VCaP (cell line): ENCODE results near the gene KMT2D.

Experiments
- H3K27ac ChIP-seq: fragments of 450-650 bp; 2 replicates; pipeline ENCODE4 v1.5.1; 2017
- CTCF ChIP-seq: fragments of 450-650 bp; conservative IDR thresholded peaks from 2 replicates; pipeline ENCODE4 v1.5.1; 2017; ENCODE audit warnings: mild to moderate bottlenecking, moderate library complexity

KMT2D gene, protein sequence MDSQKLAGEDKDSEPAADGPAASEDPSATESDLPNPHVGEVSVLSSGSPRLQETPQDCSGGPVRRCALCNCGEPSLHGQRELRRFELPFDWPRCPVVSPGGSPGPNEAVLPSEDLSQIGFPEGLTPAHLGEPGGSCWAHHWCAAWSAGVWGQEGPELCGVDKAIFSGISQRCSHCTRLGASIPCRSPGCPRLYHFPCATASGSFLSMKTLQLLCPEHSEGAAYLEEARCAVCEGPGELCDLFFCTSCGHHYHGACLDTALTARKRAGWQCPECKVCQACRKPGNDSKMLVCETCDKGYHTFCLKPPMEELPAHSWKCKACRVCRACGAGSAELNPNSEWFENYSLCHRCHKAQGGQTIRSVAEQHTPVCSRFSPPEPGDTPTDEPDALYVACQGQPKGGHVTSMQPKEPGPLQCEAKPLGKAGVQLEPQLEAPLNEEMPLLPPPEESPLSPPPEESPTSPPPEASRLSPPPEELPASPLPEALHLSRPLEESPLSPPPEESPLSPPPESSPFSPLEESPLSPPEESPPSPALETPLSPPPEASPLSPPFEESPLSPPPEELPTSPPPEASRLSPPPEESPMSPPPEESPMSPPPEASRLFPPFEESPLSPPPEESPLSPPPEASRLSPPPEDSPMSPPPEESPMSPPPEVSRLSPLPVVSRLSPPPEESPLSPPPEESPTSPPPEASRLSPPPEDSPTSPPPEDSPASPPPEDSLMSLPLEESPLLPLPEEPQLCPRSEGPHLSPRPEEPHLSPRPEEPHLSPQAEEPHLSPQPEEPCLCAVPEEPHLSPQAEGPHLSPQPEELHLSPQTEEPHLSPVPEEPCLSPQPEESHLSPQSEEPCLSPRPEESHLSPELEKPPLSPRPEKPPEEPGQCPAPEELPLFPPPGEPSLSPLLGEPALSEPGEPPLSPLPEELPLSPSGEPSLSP (N-terminal part only)

GRCh38 chr12:49060237-49061156 is at the start of gene KMT2D:
Gene KMT2D, minus strand, starts transcription at chr12:49060794. Its CDS starts 5,470 bp downstream, at chr12:49055324.
- peak; percentile 29 for TF ChIP-seq CTCF
- H3K27ac ChIP-seq = peak within 1 kb of the TSS; percentile 99

DNA sequence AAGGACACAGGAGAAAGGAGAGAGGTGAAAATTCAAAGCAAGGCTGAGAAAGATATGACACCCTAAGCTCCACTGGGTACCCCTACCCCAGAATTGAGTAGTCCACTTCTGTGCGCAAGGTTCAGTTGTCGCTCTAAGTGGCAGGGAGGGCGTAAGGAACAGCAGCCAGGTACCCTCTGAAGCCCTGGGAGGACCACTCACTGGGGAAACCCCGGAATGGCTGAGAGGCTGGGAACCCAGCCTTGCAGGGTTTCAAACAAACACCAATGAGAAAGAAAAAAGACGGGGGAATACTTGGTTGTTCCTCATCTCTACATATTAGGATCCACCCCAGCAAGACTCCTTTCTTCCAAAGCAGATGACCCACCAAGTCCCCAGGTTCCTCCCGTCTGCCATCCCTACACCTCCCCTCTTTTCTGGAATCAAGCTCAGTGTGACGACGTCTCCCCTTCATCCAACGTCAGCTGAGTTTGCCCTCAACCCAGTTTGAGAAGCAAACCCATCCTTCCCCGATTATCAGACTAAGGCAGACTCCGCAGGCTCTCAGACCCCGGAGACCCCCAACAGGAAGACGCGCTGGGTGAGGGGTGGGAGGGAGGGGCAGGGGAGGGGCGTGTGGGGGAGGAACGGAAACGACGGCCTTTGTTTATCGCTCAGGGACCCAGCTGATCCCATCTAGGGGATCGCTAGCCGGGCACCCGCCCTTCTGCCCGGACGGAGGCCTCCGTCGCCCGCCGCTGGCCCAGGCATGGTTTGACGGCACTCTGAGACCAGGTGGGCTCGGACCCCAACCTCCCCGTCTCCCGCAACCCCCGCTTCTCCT is 49.3 kb upstream of the KMT2D start:
- H3K27ac ChIP-seq = peak overlapping the region; percentile 88
- no peak for TF ChIP-seq CTCF

- TF ChIP-seq CTCF = no peak
- H3K27ac ChIP-seq = peak overlapping the region; percentile 88
Observed at GRCh38 chr12:49108958-49109404, 48.4 kb upstream of the KMT2D start.

DNA sequence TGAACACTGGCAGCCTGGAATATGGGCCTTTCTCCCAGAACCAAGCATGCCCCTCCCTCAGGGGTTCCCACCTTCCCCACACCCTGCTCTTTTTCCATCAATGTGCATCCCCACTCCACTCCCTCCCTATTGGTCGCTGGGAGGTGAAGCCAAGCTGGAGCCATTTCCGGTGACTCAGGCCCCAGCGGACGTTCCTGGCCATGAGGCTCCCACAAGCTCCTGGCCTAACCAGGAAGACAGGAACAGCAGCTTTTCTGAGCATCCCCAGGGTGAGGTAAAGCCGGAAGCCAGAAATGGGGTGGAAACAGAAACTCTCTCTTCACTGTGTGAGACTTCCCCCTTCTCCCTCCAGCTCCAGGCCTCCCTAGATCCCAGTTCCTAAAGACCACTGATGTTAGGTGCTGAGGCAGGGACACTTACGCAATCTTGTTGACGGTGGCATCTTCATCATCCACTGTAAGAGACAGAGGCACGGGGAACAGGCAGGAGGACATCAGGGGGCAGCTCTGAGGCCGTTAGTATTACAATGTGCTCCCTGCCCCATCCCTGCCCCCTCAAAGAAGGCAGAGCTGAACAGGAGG is 45.0 kb upstream of the KMT2D start:
- H3K27ac ChIP-seq = no peak overlapping the region
- TF ChIP-seq CTCF = no peak

GRCh38 chr12:49104822-49105221 is 44.2 kb upstream of the KMT2D start:
- H3K27ac ChIP-seq = no peak overlapping the region

More at GRCh38 chr12:49104822-49105221, 44.2 kb upstream of the KMT2D start:
- TF ChIP-seq CTCF = no peak
